HCT116 (cell line): ENCODE results near the gene DMWD. TPM values are rescaled to one million over a fixed set of nuclear protein-coding genes. Genes with fewer than 3 reads are reported as not detected.

ENCODE experiments used
- ATAC-seq: fragments of 200-7000 bp; cut with Tn5 transposase; 2 replicates; pipeline ENCODE4 v1.9.1; 2020; ENCODE audit warnings: mild to moderate bottlenecking, moderate library complexity
- BruUV-seq: library from RNA; stranded (reverse); fragments of 400-500 nt; replicated peaks from 2 replicates; lab custom pipeline; 2021; lab: Mats Ljungman, UMichigan
- CTCF ChIA-PET: fragments of 300-600 bp; sonication (Branson Sonifier 250); formaldehyde crosslinking; loops from one replicate; lab custom pipeline; 2021; ENCODE audit warnings: antibody characterized with exemption; lab: Charles Lee
- POLR2A ChIA-PET: fragments of 300-600, 350-600 bp; sonication (Branson Sonifier 250); formaldehyde crosslinking; loops from one replicate; lab custom pipeline; 2021; ENCODE audit warnings: antibody characterized with exemption; lab: Charles Lee
- RAD21 ChIA-PET, 2 experiments: fragments of 300-600 bp; sonication (Branson Sonifier 250); formaldehyde crosslinking; loops; one replicate each; lab custom pipeline; 2023; ENCODE audit warnings: low total read pairs in 2 of 2; ENCODE audit not compliant: uncharacterized antibody in 2 of 2, unreplicated experiment in 2 of 2, low non-redundant PET in 1 of 2; lab: Charles Lee
- DNase-seq: peaks from one replicate; pipeline ENCODE4 v3.0.0-alpha.2; 2010; ENCODE audit warnings: low read depth, low spot score
- H2AFZ ChIP-seq: fragments of 200-600 bp; shearing (Covaris generic), sonication (generic); 2 replicates; pipeline ENCODE4 v1.6.1; 2017; ENCODE audit warnings: low read depth, mixed run types, mixed read lengths, antibody characterized with exemption, low read length; ENCODE audit not compliant: poor library complexity, severe bottlenecking
- H3K27ac ChIP-seq: 2 replicates; pipeline ENCODE4 v1.5.1; 2012; ENCODE audit warnings: low read depth, low read length
- H3K27me3 ChIP-seq: fragments of 200-600 bp; sonication (generic); 2 replicates; pipeline ENCODE4 v1.6.1; 2016; ENCODE audit warnings: mixed run types, low read length, mixed read lengths; ENCODE audit not compliant: insufficient read depth
- H3K36me3 ChIP-seq, 2 experiments: fragments of 200-500 bp in 1 of 2; fragments of 200-600 bp in 1 of 2; sonication (Bioruptor generic) in 1 of 2; sonication (generic) in 1 of 2; 2 replicates each; pipeline versions ENCODE4 v1.5.1 to v1.6.1; 2014 to 2016; ENCODE audit warnings: low read length in 2 of 2, inconsistent platforms in 1 of 2, mixed read lengths in 1 of 2, mixed run types in 1 of 2; ENCODE audit not compliant: insufficient read depth in 2 of 2, control insufficient read depth in 1 of 2
- H3K4me1 ChIP-seq, 2 experiments: fragments of 200-600 bp in 1 of 2; sonication (generic) in 1 of 2; 2 replicates each; pipeline versions ENCODE4 v1.5.1 to v1.6.1; 2012 to 2017; ENCODE audit warnings: low read length in 2 of 2, inconsistent platforms in 1 of 2, mild to moderate bottlenecking in 1 of 2, mixed read lengths in 1 of 2, mixed run types in 1 of 2, moderate library complexity in 1 of 2; ENCODE audit not compliant: insufficient read depth in 2 of 2, control insufficient read depth in 1 of 2
- H3K4me2 ChIP-seq: fragments of 200-600 bp; sonication (generic); 2 replicates; pipeline ENCODE4 v1.6.1; 2017; ENCODE audit warnings: mixed run types, low read length, mixed read lengths
- H3K4me3 ChIP-seq, 2 experiments: fragments of 200-600 bp in 1 of 2; sonication (generic) in 1 of 2; replicated peaks in 1 of 2; 2 replicates each; pipeline ENCODE4 v1.5.1; 2011 to 2016; ENCODE audit warnings: low read length in 2 of 2, control low read depth in 1 of 2, low read depth in 1 of 2, mild to moderate bottlenecking in 1 of 2, mixed read lengths in 1 of 2, mixed run types in 1 of 2
- H3K79me2 ChIP-seq: fragments of 200-600 bp; sonication (generic); 2 replicates; pipeline ENCODE4 v1.6.1; 2017; ENCODE audit warnings: mild to moderate bottlenecking, mixed run types, low read length, moderate library complexity, mixed read lengths; ENCODE audit not compliant: insufficient read depth
- H3K9ac ChIP-seq: fragments of 200-600 bp; sonication (generic); 2 replicates; pipeline ENCODE4 v1.6.1; 2016; ENCODE audit warnings: low read length, mixed read lengths
- H3K9me2 ChIP-seq: fragments of 200-600 bp; sonication (generic), shearing (Covaris generic); 2 replicates; pipeline ENCODE4 v1.6.1; 2017; ENCODE audit warnings: mixed run types, mild to moderate bottlenecking, moderate library complexity; ENCODE audit not compliant: insufficient read depth
- H3K9me3 ChIP-seq, 2 experiments: fragments of 200-500 bp in 1 of 2; fragments of 200-600 bp in 1 of 2; sonication (Bioruptor generic) in 1 of 2; sonication (generic) in 1 of 2; 2 replicates each; pipeline ENCODE4 v1.6.1; 2014 to 2017; ENCODE audit warnings: low read length in 2 of 2, mixed read lengths in 2 of 2, inconsistent platforms in 1 of 2, low read depth in 1 of 2, mild to moderate bottlenecking in 1 of 2, mixed run types in 1 of 2, moderate library complexity in 1 of 2; ENCODE audit not compliant: control insufficient read depth in 1 of 2, insufficient read depth in 1 of 2
- H4K20me1 ChIP-seq: fragments of 200-600 bp; sonication (generic), shearing (Covaris generic); 2 replicates; pipeline ENCODE4 v1.6.1; 2017; ENCODE audit warnings: mixed run types, mild to moderate bottlenecking, moderate library complexity; ENCODE audit not compliant: insufficient read depth
- CTCF ChIP-seq, 3 experiments: fragments of 200-600 bp in 1 of 3; sonication (generic) in 1 of 3; IDR thresholded peaks in 2 of 3; conservative IDR thresholded peaks in 1 of 3; 2 replicates each; pipeline ENCODE4 v1.5.1; 2012 to 2017; ENCODE audit warnings: low read depth in 2 of 3, low read length in 2 of 3, antibody characterized with exemption in 1 of 3, borderline replicate concordance in 1 of 3, control low read depth in 1 of 3, mild to moderate bottlenecking in 1 of 3, mixed read lengths in 1 of 3, mixed run types in 1 of 3, moderate library complexity in 1 of 3; ENCODE audit not compliant: insufficient read depth in 1 of 3
- EZH2 ChIP-seq: fragments of 200-600 bp; sonication (generic); IDR thresholded peaks from 2 replicates; pipeline ENCODE4 v1.6.1; 2017; ENCODE audit warnings: antibody characterized with exemption, mixed run types
- SP1 ChIP-seq: IDR thresholded peaks from 2 replicates; pipeline ENCODE4 v1.6.1; 2012; ENCODE audit warnings: low read depth
- YY1 ChIP-seq: IDR thresholded peaks from 2 replicates; pipeline ENCODE4 v1.6.1; 2011; ENCODE audit warnings: low read length, low read depth, moderate library complexity, mild to moderate bottlenecking; ENCODE audit not compliant: insufficient replicate concordance; ENCODE audit errors: extremely low read depth
- intact Hi-C: fragments of 100-400 bp; cut with micrococcal nuclease; formaldehyde crosslinking; loops from 2 replicates; pipeline ENCODE4 v1.10.0; 2022
- total RNA-seq: library from RNA; stranded (reverse); gene quantifications from one replicate; pipeline ENCODE4 v1.2.1, GENCODE V29; 2021; ENCODE audit not compliant: unreplicated experiment
- TF ChIP-seq, protein P1 (sequence below): IDR thresholded peaks from 2 replicates; pipeline ENCODE4 v1.6.1; 2012

DMWD gene
- total RNA-seq, 1 experiment from 2014 or later = 56.8 TPM

GRCh38 chr19:45758921-45759320 is 33.7 kb downstream of the DMWD start:
- DNase-seq = no peak
- no TSS peak for BruUV-seq
- RAD21 ChIA-PET = no interaction called here

More at GRCh38 chr19:45758921-45759320, 33.7 kb downstream of the DMWD start:
- Histone ChIP-seq H2AFZ (no peak overlapping the region), H3K9me2 (no peaks in the 10 kb centered on the region), H3K9ac (no peak overlapping the region), H3K9me3 (no peaks in the 10 kb centered on the region), H3K4me3 (no peak overlapping the region), H3K4me2 (no peak overlapping the region), H3K4me1 (peaks cover 0 to 6% of the 10 kb centered on the region in 2 experiments; a peak in 2 of 4 replicates), H4K20me1 (no peaks in the 10 kb centered on the region), H3K79me2 (no peaks in the 10 kb centered on the region), H3K36me3 (no peaks in the 10 kb centered on the region), H3K27ac (no peak overlapping the region), H3K27me3 (no peaks in the 10 kb centered on the region)
- no peak for ATAC-seq
- POLR2A ChIA-PET = interaction anchor here (2.2 kb wide), 1 partner anchor 10 kb away, joined by 10 read pairs; the partner anchor contains the start of gene SIX5
- intact Hi-C loops = no loop called here
- TF ChIP-seq CTCF (IDR thresholded peaks at IDR 0.05 in 2 of 3, conservative IDR thresholded peaks at IDR 0.05 in 1 of 3; ENCODE audit: borderline replicate concordance in 1 of 3, insufficient read depth in 1 of 3, low read depth in 2 of 3, low read length in 2 of 3) (no peak), SP1 (no peak), YY1 (no peak), EZH2 (no peak)
- TF ChIP-seq, protein P1, sequence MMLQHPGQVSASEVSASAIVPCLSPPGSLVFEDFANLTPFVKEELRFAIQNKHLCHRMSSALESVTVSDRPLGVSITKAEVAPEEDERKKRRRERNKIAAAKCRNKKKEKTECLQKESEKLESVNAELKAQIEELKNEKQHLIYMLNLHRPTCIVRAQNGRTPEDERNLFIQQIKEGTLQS = no peak
- CTCF ChIA-PET = no interaction called here
